HG03108 (cell line): Measurements from ENCODE around the gene ATG7.

Source experiments
- ATAC-seq: cut with Tn5 transposase; IDR thresholded peaks from one replicate; pipeline ENCODE4 v1.9.1; 2021; ENCODE audit warnings: moderate library complexity; ENCODE audit not compliant: unreplicated experiment

Gene ATG7

GRCh38 chr3:11350374-11350773 lies 78.2 kb downstream of the ATG7 start:
- ATAC-seq = no peak

- no peak for ATAC-seq
Observed at GRCh38 chr3:11351451-11351850, 79.3 kb downstream of the ATG7 start.

- ATAC-seq = no peak
Observed at GRCh38 chr3:11356269-11356668, 84.1 kb downstream of the ATG7 start.

GRCh38 chr3:11362600-11362999 lies 90.4 kb downstream of the ATG7 start:
- ATAC-seq = no peak

- ATAC-seq = no peak
Observed at GRCh38 chr3:11363715-11364114, 91.5 kb downstream of the ATG7 start.

- ATAC-seq = no peak
Observed at GRCh38 chr3:11364181-11364580, 92.0 kb downstream of the ATG7 start.

- no peak for ATAC-seq
Observed at GRCh38 chr3:11367143-11367693, 95.0 kb downstream of the ATG7 start.

- no peak for ATAC-seq
Observed at GRCh38 chr3:11370191-11370590, 98.0 kb downstream of the ATG7 start.

GRCh38 chr3:11370966-11371365 lies 98.8 kb downstream of the ATG7 start:
- ATAC-seq = no peak

- no peak for ATAC-seq
Observed at GRCh38 chr3:11371747-11372146, 99.5 kb downstream of the ATG7 start.

GRCh38 chr3:11373235-11373634 lies 101.0 kb downstream of the ATG7 start:
- no peak for ATAC-seq

- no peak for ATAC-seq
Observed at GRCh38 chr3:11373654-11374053, 101.5 kb downstream of the ATG7 start.

- ATAC-seq = no peak
Observed at GRCh38 chr3:11375333-11376088, 103.3 kb downstream of the ATG7 start.

- ATAC-seq = no peak
Observed at GRCh38 chr3:11377719-11378118, 105.5 kb downstream of the ATG7 start.

- no peak for ATAC-seq
Observed at GRCh38 chr3:11379238-11379823, 107.1 kb downstream of the ATG7 start.

- no peak for ATAC-seq
Observed at GRCh38 chr3:11379824-11380701, 107.9 kb downstream of the ATG7 start.

GRCh38 chr3:11381141-11381540 lies 108.9 kb downstream of the ATG7 start:
- no peak for ATAC-seq

GRCh38 chr3:11381563-11381962 lies 109.4 kb downstream of the ATG7 start:
- ATAC-seq = no peak

GRCh38 chr3:11382146-11382745 lies 110.0 kb downstream of the ATG7 start:
- no peak for ATAC-seq

- no peak for ATAC-seq
Observed at GRCh38 chr3:11384074-11384473, 111.9 kb downstream of the ATG7 start.

- no peak for ATAC-seq
Observed at GRCh38 chr3:11385326-11385725, 113.1 kb downstream of the ATG7 start.
